HuH-7 (cell line): Measurements from ENCODE around the gene ZNF628.

ENCODE experiments used
- DNase-seq: peaks from one replicate; pipeline ENCODE4 v3.0.0; 2011; ENCODE audit warnings: low spot score

The ZNF628 gene

DNA sequence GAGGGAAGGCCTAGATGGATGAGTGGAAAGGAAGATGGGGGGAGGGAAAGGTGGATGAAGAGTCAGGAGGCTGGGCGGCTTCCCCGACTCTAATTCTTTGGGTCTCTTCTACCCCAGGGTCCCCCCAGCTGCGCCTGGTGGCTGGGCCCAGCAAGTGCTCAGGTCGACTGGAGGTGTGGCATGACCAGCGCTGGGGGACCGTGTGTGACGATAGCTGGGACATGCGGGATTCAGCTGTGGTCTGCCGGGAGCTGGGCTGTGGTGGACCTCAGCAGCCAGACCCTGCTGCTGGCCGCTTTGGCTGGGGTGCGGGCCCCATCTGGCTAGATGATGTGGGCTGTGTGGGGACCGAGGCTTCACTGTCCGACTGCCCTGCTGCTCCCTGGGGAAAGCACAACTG is 21.3 kb downstream of the ZNF628 start:
- no peak for DNase-seq

- no peak for DNase-seq
Observed at GRCh38 chr19:55498246-55498840, 21.9 kb downstream of the ZNF628 start.

DNA sequence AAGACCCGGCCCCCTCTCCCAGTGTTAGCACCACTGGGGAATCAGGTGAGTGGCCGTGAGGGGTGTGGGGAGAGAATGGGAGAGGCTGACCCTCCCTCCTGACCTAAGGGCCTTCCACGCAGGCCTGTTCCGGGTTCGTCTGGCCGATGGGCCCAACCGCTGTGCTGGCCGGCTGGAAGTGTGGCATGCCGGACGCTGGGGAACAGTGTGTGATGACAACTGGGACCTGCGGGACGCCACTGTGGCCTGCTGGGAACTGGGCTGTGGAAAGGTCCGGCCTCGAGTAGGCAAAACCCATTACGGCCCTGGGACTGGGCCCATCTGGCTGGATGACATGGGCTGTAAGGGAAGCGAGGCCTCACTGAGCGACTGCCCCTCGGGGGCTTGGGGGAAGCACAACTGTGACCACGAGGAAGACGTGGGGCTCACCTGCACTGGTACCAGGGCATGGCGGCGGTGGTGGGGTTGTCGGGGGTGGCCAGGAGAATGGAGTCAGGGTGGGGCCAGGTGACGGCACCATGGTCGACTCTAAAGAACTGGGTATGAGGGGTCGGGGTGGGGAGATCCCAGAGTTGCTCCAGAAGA is 24.0 kb downstream of the ZNF628 start:
- no peak for DNase-seq

GRCh38 chr19:55502197-55502952 is 26.0 kb downstream of the ZNF628 start:
- no peak for DNase-seq

DNA sequence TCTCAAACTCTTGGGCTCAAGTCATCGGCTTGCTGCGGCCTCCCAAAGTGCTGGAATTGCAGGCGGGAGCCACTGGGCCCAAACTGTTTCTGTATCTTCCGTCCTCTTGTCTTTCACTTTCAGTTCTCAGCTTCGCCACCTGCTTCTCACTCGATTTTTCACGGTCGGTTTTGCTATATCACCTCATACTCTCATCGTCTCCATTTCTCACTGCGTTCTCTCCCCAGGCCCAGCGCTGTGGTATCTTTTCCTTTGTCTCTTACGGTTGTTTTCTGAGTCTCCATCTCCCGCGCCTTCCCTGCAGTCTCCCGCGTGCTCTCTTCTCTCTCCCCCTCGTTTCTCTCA is 26.7 kb downstream of the ZNF628 start:
- no peak for DNase-seq

DNA sequence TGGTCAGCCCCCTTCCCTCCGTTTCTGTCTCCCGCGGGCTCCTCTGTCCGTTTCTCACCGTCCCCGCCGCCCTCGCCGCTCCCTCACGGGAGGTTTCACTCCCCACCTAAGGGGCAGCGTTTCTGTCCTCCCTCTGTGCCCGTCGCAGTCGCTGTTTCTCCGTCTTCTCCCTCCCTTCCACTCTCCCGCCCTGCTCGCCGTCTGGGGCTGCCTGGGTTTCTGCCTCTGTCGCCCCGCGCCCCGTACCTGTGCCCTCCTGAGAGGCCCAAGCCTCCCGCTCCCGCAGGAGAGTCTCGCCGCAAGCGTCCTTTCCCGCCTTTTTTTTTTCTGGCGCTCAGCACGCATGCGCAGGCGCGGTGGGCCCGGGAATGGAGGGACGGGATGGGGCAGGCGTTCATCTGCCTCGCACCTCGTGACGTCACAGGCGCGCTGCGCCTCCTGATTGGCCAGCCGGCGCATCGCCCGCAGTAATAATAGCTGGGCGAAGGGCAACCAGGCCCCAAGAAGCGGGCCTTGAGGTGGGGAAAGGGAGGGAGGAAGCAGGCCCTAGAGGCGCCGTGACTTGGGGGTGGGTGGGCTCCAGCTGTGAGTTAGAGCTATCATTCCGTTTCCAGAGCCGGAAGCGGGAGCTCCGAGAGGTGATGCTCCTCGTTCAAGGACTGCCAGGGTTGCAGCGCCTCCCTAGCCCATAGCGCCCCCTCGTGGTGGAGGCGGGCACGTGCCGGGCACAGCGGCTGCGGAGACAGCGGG is 27.3 kb downstream of the ZNF628 start:
- peak; percentile 91 for DNase-seq

DNA sequence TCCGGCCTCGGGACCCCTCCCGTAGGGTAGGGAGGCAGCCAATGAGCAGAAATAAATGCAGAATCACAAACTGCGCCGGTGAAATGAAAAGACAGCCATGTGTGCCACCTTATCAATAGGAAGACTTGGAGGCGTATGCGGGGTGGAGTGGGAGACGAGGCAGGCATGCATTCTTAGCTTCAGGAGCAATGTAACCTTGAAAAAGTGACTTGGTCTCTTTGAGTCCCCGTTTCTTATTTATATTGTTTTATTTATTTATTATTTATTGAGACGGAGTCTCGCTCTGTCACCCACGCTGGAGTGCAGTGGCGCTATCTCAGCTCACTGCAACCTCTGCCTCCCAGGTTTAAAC is 27.8 kb downstream of the ZNF628 start:
- no peak for DNase-seq

GRCh38 chr19:55504981-55505380 is 28.6 kb downstream of the ZNF628 start:
- no peak for DNase-seq

DNA sequence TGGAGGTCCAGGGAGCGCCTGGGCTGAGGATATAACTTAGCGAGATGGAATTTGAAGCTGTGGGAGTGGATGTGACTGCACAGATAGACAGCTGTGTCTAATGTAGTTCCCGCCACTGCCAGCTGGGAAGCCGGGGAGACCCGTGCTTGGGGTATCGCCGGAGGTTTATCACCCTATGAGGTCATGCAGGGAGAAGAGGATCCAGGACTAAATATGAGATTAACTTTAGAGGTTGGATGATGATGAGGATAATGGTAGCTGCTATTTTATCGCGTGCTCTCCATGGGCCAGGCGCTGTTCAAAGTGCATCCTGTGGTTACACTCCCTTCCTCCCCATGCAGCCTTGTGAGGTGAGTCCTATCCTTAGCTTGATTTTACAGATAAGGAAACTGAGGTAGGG is 31.7 kb downstream of the ZNF628 start:
- DNase-seq = no peak

DNA sequence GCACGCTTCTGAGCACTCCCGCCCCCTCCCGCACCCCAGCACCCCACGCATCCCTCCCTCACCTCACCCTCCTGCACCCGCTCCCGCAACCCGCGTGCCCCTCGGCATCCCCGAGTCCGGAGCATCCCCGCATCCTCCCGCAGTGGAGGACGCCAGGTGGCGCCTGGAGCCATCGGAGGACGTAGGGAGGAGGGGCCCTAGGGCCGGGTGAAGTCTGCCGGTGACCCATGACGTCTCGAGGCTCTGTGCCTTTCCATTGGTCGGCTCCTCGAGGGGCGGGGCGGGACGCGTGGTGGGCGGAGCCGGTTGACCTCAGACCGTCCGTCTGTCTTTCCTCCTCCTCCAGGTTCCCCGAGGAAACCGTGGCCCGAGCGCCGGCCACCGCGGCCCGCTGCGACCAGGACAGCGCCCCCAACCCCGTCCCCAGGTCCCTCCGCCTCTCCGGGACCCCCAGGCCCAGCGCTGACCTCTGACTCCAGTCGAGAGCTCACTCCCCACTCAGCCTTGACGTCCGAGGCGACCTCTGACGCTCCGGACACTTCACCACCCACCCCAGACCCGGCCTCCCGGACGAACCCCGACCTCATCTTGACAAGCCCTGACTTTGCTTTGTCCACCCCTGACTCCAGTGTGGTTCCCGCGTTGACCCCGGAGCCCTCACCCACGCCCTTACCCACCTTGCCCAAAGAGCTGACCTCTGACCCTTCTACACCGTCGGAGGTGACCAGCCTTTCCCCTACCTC is 40.6 kb downstream of the ZNF628 start:
- DNase-seq = peak; percentile 99

DNA sequence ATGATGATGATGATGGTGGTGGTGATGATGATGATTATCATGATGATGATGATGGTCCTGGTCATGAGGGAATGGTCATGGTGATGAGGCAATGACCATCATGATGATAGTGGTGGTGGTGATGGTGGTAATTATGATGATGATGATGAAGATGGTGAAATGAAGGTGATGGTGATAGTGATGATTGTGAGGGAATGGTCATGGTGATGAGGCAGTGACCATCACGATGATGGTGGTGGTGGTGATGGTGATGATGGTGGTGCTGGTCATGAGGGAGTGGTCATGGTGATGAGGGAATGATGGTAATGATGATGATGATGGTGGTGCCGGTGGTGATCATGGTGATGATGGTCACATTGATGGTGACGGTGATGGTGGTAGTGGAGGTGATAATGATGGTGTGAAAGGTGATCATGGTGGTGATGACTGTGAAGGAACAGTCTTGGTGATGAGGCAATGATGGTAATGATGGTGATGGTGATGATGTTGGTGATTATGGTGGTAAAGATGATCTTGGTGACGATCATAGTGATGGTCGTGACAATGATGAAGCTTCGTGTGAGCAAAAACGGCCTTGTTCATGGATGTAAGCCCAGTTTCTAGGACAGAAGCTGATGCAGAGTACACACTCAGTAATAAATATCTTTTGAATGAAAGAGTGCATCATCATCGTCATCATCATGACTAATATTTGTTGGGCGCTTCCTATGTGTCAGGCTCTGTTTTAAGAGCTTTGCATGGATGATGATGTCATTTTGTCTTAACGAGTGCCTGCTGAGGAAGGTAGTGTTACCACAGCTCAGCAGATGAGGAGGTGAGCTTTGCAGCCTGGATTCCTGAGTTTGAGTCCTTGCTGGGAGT is 43.3 kb downstream of the ZNF628 start:
- DNase-seq = no peak

- DNase-seq = no peak
Observed at GRCh38 chr19:55520691-55521292, 44.4 kb downstream of the ZNF628 start.

DNA sequence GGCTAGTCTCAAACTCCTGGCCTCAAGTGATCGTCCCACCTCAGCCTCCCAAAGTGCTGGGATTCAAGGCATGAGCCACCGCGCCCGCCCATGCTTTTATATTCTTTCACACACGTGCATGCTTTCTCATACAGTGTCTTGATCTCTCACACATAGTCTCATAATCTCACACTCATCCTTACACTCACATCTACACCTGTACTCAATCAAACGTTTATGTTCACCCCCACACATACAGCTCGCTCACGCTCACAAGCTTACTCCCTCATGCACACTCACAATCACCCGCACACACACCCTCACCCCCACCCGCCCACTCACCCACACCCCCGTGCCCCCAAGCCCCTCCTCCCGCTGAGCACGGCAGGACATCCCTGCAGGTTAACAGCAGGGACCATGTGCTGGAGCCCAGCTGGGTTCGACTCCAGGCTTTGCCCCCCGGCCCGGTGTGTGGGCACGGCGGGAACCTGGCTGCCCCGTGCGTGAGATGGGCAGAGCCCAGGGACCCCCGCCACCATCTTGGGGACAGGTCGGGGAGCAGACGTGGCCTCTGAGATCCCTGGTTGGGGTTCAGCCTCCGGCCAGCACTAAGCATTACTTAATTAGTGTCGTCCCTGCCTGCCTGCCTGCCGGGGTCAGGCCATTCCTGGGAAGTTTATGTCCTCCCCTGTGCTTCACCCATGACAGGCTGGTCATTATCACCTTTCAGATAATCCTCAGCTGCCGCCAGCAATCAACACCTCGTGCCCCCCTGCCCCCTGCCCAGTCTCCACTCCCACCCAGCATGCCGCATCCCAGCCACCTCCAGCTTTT is 49.1 kb downstream of the ZNF628 start:
- no peak for DNase-seq

DNA sequence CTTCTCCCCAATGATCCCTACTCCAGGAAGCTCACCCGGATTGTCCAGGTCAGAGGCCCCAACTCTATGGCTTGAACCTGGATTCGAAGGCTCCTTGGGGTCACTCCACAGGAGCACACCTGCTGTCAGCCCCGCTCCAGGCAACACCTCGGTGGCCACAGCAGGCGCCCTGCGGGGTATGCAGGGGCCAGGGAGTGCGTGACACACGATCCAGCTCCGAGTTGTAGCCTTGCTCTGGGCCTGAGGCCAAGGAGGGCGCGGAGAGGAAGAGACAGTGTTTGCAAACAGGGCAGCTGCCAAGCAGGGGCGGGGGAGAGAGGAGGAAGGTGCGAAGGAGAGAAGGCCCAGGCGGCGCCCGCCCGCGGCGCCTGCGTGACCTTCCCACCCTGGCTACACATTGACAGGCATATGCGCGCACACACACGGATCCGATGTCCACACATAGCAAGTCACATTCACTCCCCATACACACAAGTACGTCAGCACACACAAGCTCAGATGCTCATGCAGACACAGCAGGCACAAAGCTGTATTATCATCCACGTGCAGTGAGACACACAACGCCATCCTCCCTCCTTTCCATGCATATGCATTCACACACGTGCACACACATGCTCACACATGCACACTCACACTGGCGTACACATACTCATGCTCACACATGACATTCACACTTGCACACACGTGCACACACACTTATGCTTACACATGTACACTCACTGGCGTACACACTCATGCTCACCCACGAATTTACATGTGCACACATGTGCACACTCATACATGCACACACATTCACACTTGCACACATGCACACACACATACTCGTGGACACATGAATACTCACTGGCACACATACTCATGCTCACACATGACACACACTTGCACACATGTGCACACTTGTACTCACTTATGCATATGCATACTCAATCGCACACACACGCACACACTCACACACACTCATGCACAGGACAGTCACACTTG is 50.1 kb downstream of the ZNF628 start:
- no peak for DNase-seq

DNA sequence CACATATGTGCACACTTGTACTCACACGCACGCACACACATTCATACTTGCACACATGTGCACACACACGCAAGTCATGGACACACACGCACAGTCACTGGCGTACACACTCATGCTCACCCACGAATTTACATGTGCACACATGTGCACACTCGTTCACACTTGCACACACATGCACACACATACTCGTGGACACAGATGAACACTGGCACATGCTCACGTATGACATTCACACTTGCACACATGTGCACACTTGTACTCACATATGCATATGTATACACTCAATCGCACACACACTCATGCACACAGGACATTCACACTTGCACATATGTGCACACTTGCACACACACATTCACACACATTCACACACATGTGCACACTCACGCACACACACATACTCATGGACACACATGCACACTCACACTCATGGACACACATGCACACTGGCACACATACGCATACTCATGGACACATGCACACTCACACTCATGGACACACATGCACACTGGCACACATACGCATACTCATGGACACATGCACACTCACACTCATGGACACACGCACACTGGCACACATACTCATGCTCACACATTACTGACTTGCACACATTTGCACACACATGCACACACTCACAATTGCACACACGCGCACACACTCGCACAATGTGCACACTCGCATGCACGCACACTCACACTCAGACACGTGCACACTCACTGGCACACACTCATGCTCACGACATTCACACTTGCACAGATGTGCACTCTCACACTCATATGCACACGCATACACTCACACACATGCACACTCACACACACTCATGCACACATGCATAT is 51.0 kb downstream of the ZNF628 start:
- DNase-seq = no peak

GRCh38 chr19:55528030-55528803 is 51.8 kb downstream of the ZNF628 start:
- no peak for DNase-seq

DNA sequence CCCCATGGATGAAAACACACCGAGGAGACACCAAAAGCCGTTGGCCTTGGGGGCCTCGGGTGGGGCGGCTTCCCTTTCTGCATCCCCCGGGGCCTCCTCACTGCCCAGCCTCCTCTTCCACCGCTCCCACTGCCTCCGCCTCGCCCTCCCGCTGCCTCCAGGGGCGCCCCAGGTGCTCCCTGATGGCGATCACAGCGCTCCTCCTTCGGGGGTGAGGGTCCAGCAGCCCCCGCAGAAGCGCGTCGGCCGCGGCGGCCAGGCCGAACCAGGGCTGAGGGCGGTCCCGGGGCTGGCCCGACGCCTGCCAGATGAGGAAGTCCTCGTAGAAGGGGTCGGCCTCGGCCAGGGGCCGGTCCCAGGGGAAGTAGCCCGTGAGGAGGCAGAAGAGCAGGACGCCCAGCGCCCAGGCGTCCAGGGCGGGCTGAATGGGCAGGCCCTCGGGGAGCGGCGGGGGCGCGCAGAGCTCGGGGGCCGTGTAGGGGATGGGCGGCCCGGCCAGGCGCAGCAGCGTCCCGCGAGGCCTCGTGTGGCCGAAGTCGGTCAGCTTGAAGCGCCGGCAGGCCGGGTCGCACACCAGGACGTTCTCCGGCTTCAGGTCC is 53.3 kb downstream of the ZNF628 start:
- DNase-seq = no peak
